Measurements from ENCODE around the gene PPP1R9B.

- TF ChIP-seq, protein P1, sequence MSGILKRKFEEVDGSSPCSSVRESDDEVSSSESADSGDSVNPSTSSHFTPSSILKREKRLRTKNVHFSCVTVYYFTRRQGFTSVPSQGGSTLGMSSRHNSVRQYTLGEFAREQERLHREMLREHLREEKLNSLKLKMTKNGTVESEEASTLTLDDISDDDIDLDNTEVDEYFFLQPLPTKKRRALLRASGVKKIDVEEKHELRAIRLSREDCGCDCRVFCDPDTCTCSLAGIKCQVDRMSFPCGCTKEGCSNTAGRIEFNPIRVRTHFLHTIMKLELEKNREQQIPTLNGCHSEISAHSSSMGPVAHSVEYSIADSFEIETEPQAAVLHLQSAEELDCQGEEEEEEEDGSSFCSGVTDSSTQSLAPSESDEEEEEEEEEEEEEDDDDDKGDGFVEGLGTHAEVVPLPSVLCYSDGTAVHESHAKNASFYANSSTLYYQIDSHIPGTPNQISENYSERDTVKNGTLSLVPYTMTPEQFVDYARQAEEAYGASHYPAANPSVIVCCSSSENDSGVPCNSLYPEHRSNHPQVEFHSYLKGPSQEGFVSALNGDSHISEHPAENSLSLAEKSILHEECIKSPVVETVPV (CRISPR knock-in tag; IDR thresholded peaks at IDR 0.05): no peak
- TF ChIP-seq GLIS3 (CRISPR knock-in tag; IDR thresholded peaks at IDR 0.05) (no peak), OSR1 (CRISPR knock-in tag; IDR thresholded peaks at IDR 0.05) (no peak), PATZ1 (CRISPR knock-in tag; IDR thresholded peaks at IDR 0.05; ENCODE audit: borderline replicate concordance) (peak; percentile 88), TOX (CRISPR knock-in tag; IDR thresholded peaks at IDR 0.05; ENCODE audit: borderline replicate concordance) (peak; percentile 46; the same call in 1 of the 2 replicates), ARNTL (CRISPR knock-in tag; IDR thresholded peaks at IDR 0.05; ENCODE audit: borderline replicate concordance, low read depth) (no peak), SNAI2 (CRISPR knock-in tag; IDR thresholded peaks at IDR 0.05) (no peak), TCF4 (CRISPR knock-in tag; IDR thresholded peaks at IDR 0.05; ENCODE audit: borderline replicate concordance) (no peak), CREB5 (CRISPR knock-in tag; IDR thresholded peaks at IDR 0.05; ENCODE audit: low read depth) (no peak), ZNF70 (CRISPR knock-in tag; IDR thresholded peaks at IDR 0.05) (no peak), ESRRG (CRISPR knock-in tag; IDR thresholded peaks at IDR 0.05) (no peak), TSHZ2 (CRISPR knock-in tag; IDR thresholded peaks at IDR 0.05) (no peak)
- TF ChIP-seq, protein P2, sequence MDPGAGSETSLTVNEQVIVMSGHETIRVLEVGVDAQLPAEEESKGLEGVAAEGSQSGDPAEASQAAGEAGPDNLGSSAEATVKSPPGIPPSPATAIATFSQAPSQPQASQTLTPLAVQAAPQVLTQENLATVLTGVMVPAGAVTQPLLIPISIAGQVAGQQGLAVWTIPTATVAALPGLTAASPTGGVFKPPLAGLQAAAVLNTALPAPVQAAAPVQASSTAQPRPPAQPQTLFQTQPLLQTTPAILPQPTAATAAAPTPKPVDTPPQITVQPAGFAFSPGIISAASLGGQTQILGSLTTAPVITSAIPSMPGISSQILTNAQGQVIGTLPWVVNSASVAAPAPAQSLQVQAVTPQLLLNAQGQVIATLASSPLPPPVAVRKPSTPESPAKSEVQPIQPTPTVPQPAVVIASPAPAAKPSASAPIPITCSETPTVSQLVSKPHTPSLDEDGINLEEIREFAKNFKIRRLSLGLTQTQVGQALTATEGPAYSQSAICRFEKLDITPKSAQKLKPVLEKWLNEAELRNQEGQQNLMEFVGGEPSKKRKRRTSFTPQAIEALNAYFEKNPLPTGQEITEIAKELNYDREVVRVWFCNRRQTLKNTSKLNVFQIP (CRISPR knock-in tag; IDR thresholded peaks at IDR 0.05; ENCODE audit: borderline replicate concordance, low read depth): 0 out of 2 replicates have a peak, but pooled peaks have one; percentile 32
Measured at GRCh38 chr17:50199803-50200456, 49.5 kb upstream of the PPP1R9B start.

All from SK-N-SH treated with all-trans-retinoic acid at 6 μM for 48 hours (cell line).